Endothelial cell of umbilical vein (primary cell): ENCODE data around the gene FBXO3. TPM values are rescaled to one million over a fixed set of nuclear protein-coding genes. Genes with fewer than 3 reads are reported as not detected.

Experiments
- BruUV-seq: library from RNA; stranded (reverse); fragments of 400-500 nt; replicated peaks from 2 replicates; lab custom pipeline; 2021; lab: Mats Ljungman, UMichigan
- CTCF ChIA-PET: fragments of 300-600, 350-600 bp; sonication (Branson Sonifier 250); formaldehyde crosslinking; loops from one replicate; lab custom pipeline; 2021; ENCODE audit warnings: antibody characterized with exemption, inconsistent platforms; lab: Charles Lee
- POLR2A ChIA-PET: fragments of 300-600, 350-600 bp; sonication (Branson Sonifier 250); formaldehyde crosslinking; loops from one replicate; lab custom pipeline; 2021; ENCODE audit warnings: antibody characterized with exemption, inconsistent platforms; lab: Charles Lee
- DNase-seq: peaks from one replicate; pipeline ENCODE4 v3.0.0-alpha.2; 2011; ENCODE audit warnings: low read depth, low spot score
- FAIRE-seq: peaks from 2 replicates; lab custom pipeline; 2011; peaks lifted over from hg19 to GRCh38; lab: Jason Lieb, UNC
- H2AFZ ChIP-seq: 2 replicates; pipeline ENCODE4 v1.6.0; 2012; ENCODE audit warnings: low read depth, low read length, control low read depth, inconsistent platforms
- H3K27ac ChIP-seq: 2 replicates; pipeline ENCODE4 v1.5.1; 2011; ENCODE audit warnings: low read depth, mild to moderate bottlenecking, control low read depth, low read length, moderate library complexity; ENCODE audit not compliant: insufficient read depth
- H3K27me3 ChIP-seq, 2 experiments: 2 replicates each; pipeline versions ENCODE4 v1.6.0 to v1.6.1; 2011; ENCODE audit warnings: low read length in 2 of 2, mixed read lengths in 1 of 2; ENCODE audit not compliant: control insufficient read depth in 2 of 2, insufficient read depth in 2 of 2
- H3K36me3 ChIP-seq, 2 experiments: 2 replicates in 1 of 2; 3 replicates in 1 of 2; pipeline ENCODE4 v1.5.1; 2011; ENCODE audit warnings: low read length in 2 of 2, mild to moderate bottlenecking in 1 of 2, moderate library complexity in 1 of 2; ENCODE audit not compliant: control insufficient read depth in 2 of 2, insufficient read depth in 2 of 2; ENCODE audit errors: extremely low read depth in 1 of 2
- H3K4me1 ChIP-seq: 3 replicates; pipeline ENCODE4 v1.5.1; 2011; ENCODE audit warnings: mild to moderate bottlenecking, low read length; ENCODE audit not compliant: control insufficient read depth, insufficient read depth; ENCODE audit errors: extremely low read depth
- H3K4me2 ChIP-seq: 2 replicates; pipeline ENCODE4 v1.6.1; 2011; ENCODE audit warnings: low read length, control low read depth, mixed read lengths; ENCODE audit not compliant: insufficient read depth
- H3K4me3 ChIP-seq, 3 experiments: fragments of 200-600 bp in 1 of 3; sonication (generic), shearing (Covaris generic) in 1 of 3; replicated peaks in 1 of 3; 2 replicates each; pipeline ENCODE4 v1.5.1; 2011 to 2016; ENCODE audit warnings: control low read depth in 3 of 3, low read length in 3 of 3, mild to moderate bottlenecking in 2 of 3, inconsistent platforms in 1 of 3, low read depth in 1 of 3, moderate library complexity in 1 of 3; ENCODE audit not compliant: insufficient read depth in 1 of 3
- H3K79me2 ChIP-seq: 2 replicates; pipeline ENCODE4 v1.6.0; 2012; ENCODE audit warnings: low read length, inconsistent platforms; ENCODE audit not compliant: control insufficient read depth, insufficient read depth
- H3K9ac ChIP-seq: replicated peaks from 2 replicates; pipeline ENCODE3; 2011; ENCODE audit warnings: low read length, control low read depth; ENCODE audit not compliant: insufficient read depth; ENCODE audit errors: extremely low read depth
- H3K9me1 ChIP-seq: replicated peaks from 3 replicates; pipeline ENCODE4 v1.6.0; 2011; ENCODE audit warnings: mild to moderate bottlenecking, low read length; ENCODE audit not compliant: control insufficient read depth, insufficient read depth; ENCODE audit errors: extremely low read depth
- H3K9me3 ChIP-seq: replicated peaks from 2 replicates; pipeline ENCODE4 v1.5.1; 2012; ENCODE audit warnings: low read length, inconsistent platforms; ENCODE audit not compliant: control insufficient read depth, insufficient read depth
- H4K20me1 ChIP-seq: replicated peaks from 2 replicates; pipeline ENCODE3; 2011; ENCODE audit warnings: mild to moderate bottlenecking, low read length; ENCODE audit not compliant: control insufficient read depth, insufficient read depth; ENCODE audit errors: extremely low read depth
- FOS ChIP-seq: IDR thresholded peaks from 2 replicates; pipeline ENCODE4 v1.6.1; 2011; ENCODE audit warnings: mild to moderate bottlenecking, low read length, moderate library complexity, borderline replicate concordance; ENCODE audit not compliant: insufficient read depth
- JUN ChIP-seq: IDR thresholded peaks from 2 replicates; pipeline ENCODE4 v1.6.1; 2011; ENCODE audit warnings: borderline replicate concordance, low read depth; ENCODE audit not compliant: insufficient read length, insufficient read depth
- MYC ChIP-seq: IDR thresholded peaks from one replicate; pipeline ENCODE4 v1.6.1; 2011; ENCODE audit warnings: mild to moderate bottlenecking, low read depth, low read length
- POLR2A ChIP-seq: IDR thresholded peaks from 2 replicates; pipeline ENCODE4 v1.6.1; 2012; ENCODE audit warnings: low read depth, mild to moderate bottlenecking, control low read depth, low read length
- POLR2AphosphoS5 ChIP-seq: IDR thresholded peaks from 2 replicates; pipeline ENCODE4 v1.6.1; 2012; ENCODE audit warnings: low read depth, mild to moderate bottlenecking, control low read depth, low read length, moderate library complexity; ENCODE audit not compliant: insufficient read depth
- dilution Hi-C: fragments of 300-500 bp; cut with MboI; formaldehyde crosslinking; loops from one replicate; pipeline ENCODE4 v1.15.0; 2019; ENCODE audit warnings: low sequenced_read_pairs; ENCODE audit not compliant: extremely low pct_ligation_motif_present
- intact Hi-C: fragments of 100-400 bp; cut with micrococcal nuclease; formaldehyde crosslinking; loops from one replicate; pipeline ENCODE4 v1.10.0; 2022
- polyA plus RNA-seq, 4 experiments: library from polyadenylated mRNA; depleted of rRNA in 3 of 4; stranded (reverse) in 3 of 4; unstranded in 1 of 4; fragments of >200 nt; gene quantifications; 2 replicates each; pipeline versions ENCODE4 v1.2.1 to v1.2.3, GENCODE V29; 2011 to 2012; ENCODE audit warnings: missing spikeins in 1 of 4
- total RNA-seq: library from RNA; stranded (reverse); gene quantifications from 2 replicates; pipeline ENCODE4 v1.2.3, GENCODE V29; 2021
- TF ChIP-seq, protein P1 (sequence below), 2 donors: IDR thresholded peaks; 1 replicate in 1 of 2; 2 replicates in 1 of 2; pipeline ENCODE4 v1.5.1; 2011; ENCODE audit warnings: low read length in 2 of 2, mild to moderate bottlenecking in 2 of 2, moderate library complexity in 2 of 2, control low read depth in 1 of 2, inconsistent platforms in 1 of 2, low read depth in 1 of 2; ENCODE audit not compliant: insufficient read depth in 1 of 2; ENCODE audit errors: extremely low read depth in 1 of 2

The FBXO3 gene
- total and polyA plus RNA-seq, 2 donors (not counting 3 experiments of a cell fraction or from before 2014, with no cell fraction given) = 18.0 to 23.1 TPM

DNA sequence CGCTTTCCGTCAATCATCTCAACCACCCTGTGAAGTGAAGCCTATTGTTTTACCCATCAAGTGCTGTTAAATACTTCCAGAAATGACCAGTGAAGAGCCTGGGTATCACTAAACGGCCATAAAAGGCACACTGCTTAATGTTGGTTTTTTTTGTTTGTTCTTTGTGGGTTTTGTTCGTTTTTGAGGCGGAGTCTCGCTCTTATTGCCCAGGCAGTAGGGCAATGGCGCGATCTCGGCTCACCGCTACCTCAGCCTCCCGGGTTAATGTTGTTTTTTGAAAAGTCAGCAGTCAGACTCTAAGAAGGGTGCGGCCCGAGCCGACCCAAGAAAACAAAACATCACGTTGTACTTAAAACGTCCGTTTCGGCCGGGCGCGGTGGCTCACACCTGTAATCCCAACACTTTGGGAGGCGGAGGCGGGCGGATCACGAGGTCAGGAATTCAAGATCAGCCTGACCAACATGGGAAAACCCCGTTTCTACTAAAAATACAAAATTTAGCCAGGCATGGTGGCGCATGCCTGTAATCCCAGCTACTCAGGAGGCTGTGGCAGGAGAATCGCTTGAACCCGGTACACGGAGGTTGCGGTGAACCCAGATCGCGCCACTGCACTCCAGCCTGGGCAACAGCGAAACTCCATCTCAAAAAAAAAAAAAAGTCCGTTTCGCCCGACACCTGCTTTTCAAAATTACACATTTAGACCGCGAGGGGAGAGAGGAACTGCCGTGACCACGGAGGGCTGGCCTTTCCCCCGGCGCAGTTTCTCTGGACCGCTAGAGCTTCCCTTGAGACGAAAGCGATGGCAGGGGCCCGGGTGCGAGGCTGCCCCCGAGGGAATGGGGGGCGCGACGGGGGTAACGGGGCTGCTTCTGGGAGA, 38.8 kb downstream of the FBXO3 start:
- Histone ChIP-seq H3K4me3 (peak overlapping the region; percentile 74 to 98 (median 95)), H2AFZ (no peak overlapping the region), H4K20me1 (peaks cover 3% of the 10 kb centered on the region), H3K9ac (peak overlapping the region; percentile 99), H3K27ac (peak overlapping the region; percentile 93), H3K9me1 (no peaks in the 10 kb centered on the region), H3K4me1 (peaks cover 50% of the 10 kb centered on the region), H3K9me3 (no peaks in the 10 kb centered on the region), H3K36me3 (peaks cover 4% of the 10 kb centered on the region in 2 experiments), H3K27me3 (no peaks in the 10 kb centered on the region), H3K79me2 (peaks cover 64% of the 10 kb centered on the region), H3K4me2 (peak overlapping the region; percentile 99)
- no peak for TF ChIP-seq JUN
- TF ChIP-seq MYC = no peak
- no peak for TF ChIP-seq POLR2AphosphoS5
- TF ChIP-seq, protein P1, sequence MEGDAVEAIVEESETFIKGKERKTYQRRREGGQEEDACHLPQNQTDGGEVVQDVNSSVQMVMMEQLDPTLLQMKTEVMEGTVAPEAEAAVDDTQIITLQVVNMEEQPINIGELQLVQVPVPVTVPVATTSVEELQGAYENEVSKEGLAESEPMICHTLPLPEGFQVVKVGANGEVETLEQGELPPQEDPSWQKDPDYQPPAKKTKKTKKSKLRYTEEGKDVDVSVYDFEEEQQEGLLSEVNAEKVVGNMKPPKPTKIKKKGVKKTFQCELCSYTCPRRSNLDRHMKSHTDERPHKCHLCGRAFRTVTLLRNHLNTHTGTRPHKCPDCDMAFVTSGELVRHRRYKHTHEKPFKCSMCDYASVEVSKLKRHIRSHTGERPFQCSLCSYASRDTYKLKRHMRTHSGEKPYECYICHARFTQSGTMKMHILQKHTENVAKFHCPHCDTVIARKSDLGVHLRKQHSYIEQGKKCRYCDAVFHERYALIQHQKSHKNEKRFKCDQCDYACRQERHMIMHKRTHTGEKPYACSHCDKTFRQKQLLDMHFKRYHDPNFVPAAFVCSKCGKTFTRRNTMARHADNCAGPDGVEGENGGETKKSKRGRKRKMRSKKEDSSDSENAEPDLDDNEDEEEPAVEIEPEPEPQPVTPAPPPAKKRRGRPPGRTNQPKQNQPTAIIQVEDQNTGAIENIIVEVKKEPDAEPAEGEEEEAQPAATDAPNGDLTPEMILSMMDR (IDR thresholded peaks at IDR 0.05; ENCODE audit: extremely low read depth in 1 of 2, insufficient read depth in 1 of 2, low read depth in 1 of 2, low read length in 2 of 2) = no peak
- TF ChIP-seq POLR2A = no peak
- no peak for TF ChIP-seq FOS
- CTCF ChIA-PET = interaction anchor here (1.2 to 4.6 kb wide), 8 partner anchors 7 to 370 kb away, joined by 4 to 32 read pairs (median 8); no protein-coding TSS in a partner anchor
- POLR2A ChIA-PET = interaction anchor here (1.3 to 1.8 kb wide), 5 partner anchors 19 to 45 kb away, joined by 3 to 9 read pairs (median 5); no protein-coding TSS in a partner anchor
- dilution Hi-C loops = no loop called here
- peak; percentile 51 for DNase-seq
- TSS peak; percentile 38 for BruUV-seq
- peak; percentile 35 for FAIRE-seq
- intact Hi-C loops = loop anchor here (1.0 to 5.0 kb wide), 6 partner anchors 12 to 573 kb away; partner anchors contain the start of genes C11orf91, CSTF3 and HIPK3
